Measurements from ENCODE around the gene KCND2. TPM values are rescaled to one million over a fixed set of nuclear protein-coding genes. Genes with fewer than 3 reads are reported as not detected.

Gene KCND2
- total and polyA plus RNA-seq, 11 donors: 0.04 to 0.41 (median 0.16) TPM; not detected in 4

DNA sequence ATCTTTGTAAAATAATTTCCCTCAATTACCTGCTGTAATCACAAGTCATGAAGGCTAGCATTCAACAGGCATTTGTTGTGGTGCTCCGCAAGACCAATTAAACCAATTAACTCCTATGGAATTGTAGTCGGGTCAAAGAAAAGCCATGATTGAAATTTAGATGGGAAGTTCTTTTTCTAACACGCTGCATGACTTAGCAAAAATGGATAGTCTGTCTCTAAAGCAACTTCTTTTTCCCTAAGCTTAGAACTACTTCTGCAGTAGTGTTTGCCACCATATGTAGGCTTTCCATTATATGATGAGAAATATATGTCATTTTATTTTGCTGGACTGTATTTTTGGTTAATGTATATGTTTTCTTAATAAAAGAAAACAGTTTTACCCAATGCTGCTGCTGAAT lies 465.8 kb downstream of the KCND2 start:
- DNase-seq (no peak), ATAC-seq (no peak)
- Histone ChIP-seq H3K4me3 (no peak overlapping the region), H3K27me3 (no peaks in the 10 kb centered on the region), H3K36me3 (no peaks in the 10 kb centered on the region), H3K9me3 (no peaks in the 10 kb centered on the region), H3K27ac (no peak overlapping the region), H3K4me1 (peaks cover 0 to 4% (median 0%) of the 10 kb centered on the region in 12 donors)
- WGBS, 4 donors: 81 to 86% (median 84%) methylated on average over 3 of the region's 3 CpGs
- intact Hi-C loops (cut with DNase I): loop anchor here in 1 of 10 donors (10.0 kb wide), 1 partner anchor 46 kb away; no protein-coding TSS in a partner anchor
- no peak for TF ChIP-seq POLR2A (IDR thresholded peaks at IDR 0.05)
- TF ChIP-seq CTCF (IDR thresholded peaks at IDR 0.05): no peak

DNA sequence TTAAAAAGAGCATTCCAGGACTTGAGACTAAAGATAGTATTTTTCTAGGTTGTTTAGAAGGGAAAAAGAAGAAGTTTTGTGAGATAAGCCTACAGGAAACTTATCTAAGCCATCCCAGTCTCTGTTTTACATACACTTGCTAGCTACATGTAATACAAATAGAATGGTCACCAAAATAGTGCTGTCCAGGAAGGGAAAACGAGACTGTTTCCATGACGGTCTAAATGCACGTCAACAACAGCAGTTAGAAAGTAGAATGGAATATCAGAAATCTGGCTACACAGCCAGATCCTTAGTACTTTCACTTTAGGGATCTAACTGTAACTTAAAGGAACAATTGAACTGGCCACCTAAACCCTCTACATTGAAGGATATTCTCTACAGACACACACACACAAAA lies 467.4 kb downstream of the KCND2 start:
- no peaks in the 10 kb centered on the region for H3K9me3 ChIP-seq
- H3K4me3 ChIP-seq: peak overlapping the region in 10 of 12 donors; percentile 10 to 46 (median 34)
- H3K27ac ChIP-seq: peak overlapping the region in 1 of 12 donors; percentile 3
- peaks cover 0 to 4% (median 0%) of the 10 kb centered on the region in 12 donors for H3K4me1 ChIP-seq
- H3K27me3 ChIP-seq: no peaks in the 10 kb centered on the region
- ATAC-seq (peak in 1 of 4 donors; percentile 75), DNase-seq (peak in 1 of 5 donors; percentile 12)
- no peaks in the 10 kb centered on the region for H3K36me3 ChIP-seq
- intact Hi-C loops (cut with DNase I): no loop called here
- WGBS, 4 donors: 20 to 37% (median 28%) methylated on average over 3 of the region's 3 CpGs
- TF ChIP-seq CTCF (IDR thresholded peaks at IDR 0.05): no peak
- TF ChIP-seq POLR2A (IDR thresholded peaks at IDR 0.05): no peak

GRCh38 chr7:120741371-120742042 lies 468.5 kb downstream of the KCND2 start:
- DNase-seq (no peak), ATAC-seq (no peak)
- Histone ChIP-seq H3K27me3 (no peaks in the 10 kb centered on the region), H3K4me1 (no peaks in the 10 kb centered on the region), H3K9me3 (no peaks in the 10 kb centered on the region), H3K36me3 (no peaks in the 10 kb centered on the region), H3K27ac (no peak overlapping the region), H3K4me3 (no peak overlapping the region)
- TF ChIP-seq CTCF (IDR thresholded peaks at IDR 0.05) (no peak), POLR2A (IDR thresholded peaks at IDR 0.05) (no peak)
- intact Hi-C loops (cut with DNase I): no loop called here
- WGBS, 4 donors: 80 to 85% (median 83%) methylated on average over 7 of the region's 7 CpGs

DNA sequence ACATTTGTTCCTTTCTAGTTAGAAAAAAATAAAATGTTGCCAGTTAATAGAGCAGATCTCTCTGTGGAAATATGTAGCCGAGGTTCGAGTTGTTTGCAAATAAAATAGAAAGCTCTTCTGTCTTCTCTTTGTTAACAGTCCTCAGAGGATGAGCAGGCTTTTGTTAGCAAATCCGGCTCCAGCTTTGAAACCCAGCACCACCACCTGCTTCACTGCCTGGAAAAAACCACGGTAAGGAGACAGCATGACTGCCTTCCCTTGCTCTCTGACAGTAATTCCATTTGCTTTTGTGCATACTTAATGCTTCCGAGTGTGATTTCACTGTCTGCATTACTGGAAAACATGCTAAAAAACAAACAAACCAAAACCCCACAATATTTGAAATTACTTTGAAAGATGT lies 469.4 kb downstream of the KCND2 start:
- H3K27me3 ChIP-seq: no peaks in the 10 kb centered on the region
- H3K4me3 ChIP-seq: no peak overlapping the region
- intact Hi-C loops (cut with DNase I): no loop called here
- TF ChIP-seq POLR2A (IDR thresholded peaks at IDR 0.05): no peak
- no peak for TF ChIP-seq CTCF (IDR thresholded peaks at IDR 0.05)
- H3K27ac ChIP-seq: no peak overlapping the region
- H3K36me3 ChIP-seq: no peaks in the 10 kb centered on the region
- DNase-seq (no peak), ATAC-seq (no peak)
- no peaks in the 10 kb centered on the region for H3K4me1 ChIP-seq
- no peaks in the 10 kb centered on the region for H3K9me3 ChIP-seq
- 61 to 67% (median 63%) methylated on average over 5 of the region's 5 CpGs for WGBS, 4 donors
